Karpas-422 (cell line): ENCODE results near the gene RPS6KC1. TPM values are rescaled to one million over a fixed set of nuclear protein-coding genes. Genes with fewer than 3 reads are reported as not detected.
"Not testable (repeated sequence)": the region's sequence is repeated elsewhere in the genome, so short reads cannot be mapped to it uniquely, and the experiment has no call there.

Source experiments
- DNase-seq: peaks from one replicate; pipeline ENCODE4 v3.0.0-alpha.2; 2015
- H2AFZ ChIP-seq: fragments of 200-600 bp; sonication (generic); 2 replicates; pipeline ENCODE4 v1.6.1; 2014; ENCODE audit warnings: antibody characterized with exemption, low read length, mixed read lengths
- H3K27ac ChIP-seq: fragments of 200-600 bp; sonication (generic); 2 replicates; pipeline ENCODE4 v1.5.1; 2014; ENCODE audit warnings: mild to moderate bottlenecking, low read length, moderate library complexity
- H3K27me3 ChIP-seq: fragments of 200-600 bp; sonication (generic); 2 replicates; pipeline ENCODE4 v1.6.1; 2014; ENCODE audit warnings: low read length, mixed read lengths
- H3K36me3 ChIP-seq: fragments of 200-600 bp; sonication (generic); 2 replicates; pipeline ENCODE4 v1.6.1; 2014; ENCODE audit warnings: low read length, mixed read lengths; ENCODE audit not compliant: insufficient read depth
- H3K4me1 ChIP-seq: fragments of 200-600 bp; sonication (generic); 2 replicates; pipeline ENCODE4 v1.6.1; 2014; ENCODE audit warnings: mild to moderate bottlenecking, low read length, mixed read lengths
- H3K4me2 ChIP-seq: fragments of 200-600 bp; sonication (generic); 2 replicates; pipeline ENCODE4 v1.6.1; 2014; ENCODE audit warnings: low read length, low read depth, mild to moderate bottlenecking; ENCODE audit not compliant: poor library complexity, severe bottlenecking
- H3K4me3 ChIP-seq: fragments of 200-600 bp; sonication (generic); 2 replicates; pipeline ENCODE4 v1.5.1; 2014; ENCODE audit warnings: mild to moderate bottlenecking, antibody characterized with exemption, low read length, mixed read lengths
- H3K79me2 ChIP-seq: fragments of 200-600 bp; sonication (generic); 2 replicates; pipeline ENCODE4 v1.6.1; 2014; ENCODE audit warnings: mild to moderate bottlenecking, low read length, mixed read lengths
- H3K9ac ChIP-seq: fragments of 200-600 bp; sonication (generic); 2 replicates; pipeline ENCODE4 v1.6.0; 2014; ENCODE audit warnings: low read length
- H3K9me2 ChIP-seq: fragments of 200-600 bp; sonication (generic), shearing (Covaris generic); replicated peaks from 2 replicates; pipeline ENCODE4 v1.6.0; 2014; ENCODE audit warnings: mild to moderate bottlenecking, low read length, moderate library complexity; ENCODE audit not compliant: insufficient read depth
- H3K9me3 ChIP-seq: fragments of 300-700, 200-600 bp; sonication (generic); 2 replicates; pipeline ENCODE4 v1.6.1; 2014; ENCODE audit warnings: low read length, mixed read lengths
- H4K20me1 ChIP-seq: fragments of 200-600 bp; sonication (generic); 2 replicates; pipeline ENCODE4 v1.6.1; 2014; ENCODE audit warnings: mild to moderate bottlenecking, antibody characterized with exemption, low read length, low read depth; ENCODE audit not compliant: insufficient read depth
- total RNA-seq: library from RNA; depleted of rRNA; stranded (reverse); fragments of >200 nt; shearing (Covaris generic); gene quantifications from 2 replicates; pipeline ENCODE4 v1.2.3, GENCODE V29; 2014; ENCODE audit warnings: low replicate concordance

The RPS6KC1 gene
- total RNA-seq, 1 experiment from 2014 or later: 13.2 TPM

DNA sequence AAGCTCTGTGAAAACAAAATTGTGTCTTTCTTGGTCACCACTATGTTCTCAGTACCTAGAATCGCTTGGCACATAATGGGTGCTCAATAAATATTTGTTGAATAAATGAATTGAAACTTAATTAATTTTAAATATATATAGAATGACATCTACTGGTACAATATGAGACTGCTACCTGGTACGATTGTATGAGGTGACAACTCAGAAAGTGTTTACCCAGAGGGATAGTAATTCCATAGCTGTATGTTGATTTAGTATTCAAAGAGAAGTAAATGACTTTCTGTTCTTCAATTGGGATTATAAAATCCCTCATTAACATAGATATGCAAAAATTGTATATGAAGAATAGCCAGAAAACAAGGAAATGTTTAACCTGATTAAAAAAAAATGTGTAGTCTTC, 128.7 kb downstream of the RPS6KC1 start:
- no peak overlapping the region for H3K4me2 ChIP-seq
- no peaks in the 10 kb centered on the region for H3K79me2 ChIP-seq
- no peak overlapping the region for H3K4me3 ChIP-seq
- no peaks in the 10 kb centered on the region for H3K27me3 ChIP-seq
- no peak overlapping the region for H3K27ac ChIP-seq
- H3K9me2 ChIP-seq: no peaks in the 10 kb centered on the region
- no peaks in the 10 kb centered on the region for H3K36me3 ChIP-seq
- H3K9me3 ChIP-seq: no peaks in the 10 kb centered on the region
- no peak overlapping the region for H3K9ac ChIP-seq
- no peak for DNase-seq
- no peak overlapping the region for H2AFZ ChIP-seq
- no peaks in the 10 kb centered on the region for H3K4me1 ChIP-seq
- H4K20me1 ChIP-seq: no peaks in the 10 kb centered on the region

DNA sequence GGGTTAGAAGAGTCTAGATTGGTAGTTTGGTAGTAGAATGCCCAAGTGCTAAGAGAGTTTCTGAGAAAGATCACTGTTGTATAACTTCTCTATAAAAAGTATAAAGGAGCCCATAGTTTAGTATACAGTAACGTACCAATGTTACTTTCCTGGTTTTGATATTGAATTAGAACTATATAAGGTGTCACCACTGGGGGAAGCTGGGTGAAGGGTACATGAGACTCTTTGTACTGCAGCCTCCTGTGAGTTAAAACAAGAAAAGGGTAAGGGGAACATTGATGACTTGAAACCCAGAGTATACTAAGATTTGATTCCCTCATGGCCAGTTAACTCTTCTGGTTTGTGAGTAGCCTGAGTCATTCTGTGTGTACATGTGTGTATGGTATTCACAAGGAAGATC, 129.8 kb downstream of the RPS6KC1 start:
- H3K27ac ChIP-seq: no peak overlapping the region
- H3K79me2 ChIP-seq: no peaks in the 10 kb centered on the region
- no peaks in the 10 kb centered on the region for H4K20me1 ChIP-seq
- no peak overlapping the region for H3K4me3 ChIP-seq
- H3K4me1 ChIP-seq: no peaks in the 10 kb centered on the region
- H3K9me2 ChIP-seq: no peaks in the 10 kb centered on the region
- no peak for DNase-seq
- H3K36me3 ChIP-seq: no peaks in the 10 kb centered on the region
- H3K9ac ChIP-seq: no peak overlapping the region
- H3K27me3 ChIP-seq: no peaks in the 10 kb centered on the region
- no peaks in the 10 kb centered on the region for H3K9me3 ChIP-seq
- H2AFZ ChIP-seq: no peak overlapping the region
- no peak overlapping the region for H3K4me2 ChIP-seq

DNA sequence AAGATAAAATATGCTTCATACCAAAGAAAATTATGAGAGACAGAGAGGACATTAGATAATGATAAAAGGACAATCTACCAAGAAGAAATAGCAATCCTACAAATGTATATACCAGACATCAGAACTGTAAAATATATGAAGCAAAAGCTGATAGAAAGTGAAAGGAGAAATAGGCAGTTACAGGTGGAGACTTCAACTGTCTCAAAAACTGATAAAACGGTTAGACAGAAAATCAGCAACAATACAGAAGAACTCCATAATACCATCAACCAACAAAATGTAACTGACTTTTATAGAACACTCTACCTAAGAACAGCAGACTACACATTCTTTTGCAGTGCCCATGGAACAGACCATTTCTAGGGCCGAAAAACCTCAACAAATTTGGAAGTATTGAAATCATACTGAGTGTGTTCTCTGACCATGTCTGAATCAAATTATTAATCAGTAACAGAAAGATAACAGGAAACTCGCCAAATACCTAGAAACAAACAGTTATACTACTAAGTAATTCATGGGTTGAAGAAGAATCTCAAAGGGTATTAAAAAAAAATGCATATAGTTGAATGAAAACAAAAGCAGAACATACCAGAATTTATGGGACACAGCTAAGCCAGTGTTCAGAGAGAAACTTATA, 132.1 kb downstream of the RPS6KC1 start:
- H3K9ac ChIP-seq: no peak overlapping the region
- no peaks in the 10 kb centered on the region for H3K4me1 ChIP-seq

GRCh38 chr1:213186168-213186567, 135.1 kb downstream of the RPS6KC1 start:
- Histone ChIP-seq H2AFZ (no peak overlapping the region), H3K9me3 (peaks cover 4% of the 10 kb centered on the region), H3K27ac (no peak overlapping the region), H3K27me3 (no peaks in the 10 kb centered on the region), H3K4me1 (no peaks in the 10 kb centered on the region), H3K4me2 (no peak overlapping the region), H3K4me3 (no peak overlapping the region), H3K9me2 (no peaks in the 10 kb centered on the region), H3K36me3 (no peaks in the 10 kb centered on the region), H3K9ac (no peak overlapping the region), H4K20me1 (no peaks in the 10 kb centered on the region), H3K79me2 (no peaks in the 10 kb centered on the region)
- DNase-seq: no peak

More for the DNA sequence above, 132.1 kb downstream of the RPS6KC1 start:
- Histone ChIP-seq H3K36me3 (no peaks in the 10 kb centered on the region), H3K27ac (no peak overlapping the region), H3K4me3 (no peak overlapping the region), H3K4me2 (no peak overlapping the region), H3K9me3 (peaks cover 4% of the 10 kb centered on the region; the same call in 1 of the 2 replicates), H3K79me2 (no peaks in the 10 kb centered on the region), H3K9me2 (no peaks in the 10 kb centered on the region), H4K20me1 (no peaks in the 10 kb centered on the region), H3K27me3 (no peaks in the 10 kb centered on the region), H2AFZ (no peak overlapping the region)
- no peak for DNase-seq

DNA sequence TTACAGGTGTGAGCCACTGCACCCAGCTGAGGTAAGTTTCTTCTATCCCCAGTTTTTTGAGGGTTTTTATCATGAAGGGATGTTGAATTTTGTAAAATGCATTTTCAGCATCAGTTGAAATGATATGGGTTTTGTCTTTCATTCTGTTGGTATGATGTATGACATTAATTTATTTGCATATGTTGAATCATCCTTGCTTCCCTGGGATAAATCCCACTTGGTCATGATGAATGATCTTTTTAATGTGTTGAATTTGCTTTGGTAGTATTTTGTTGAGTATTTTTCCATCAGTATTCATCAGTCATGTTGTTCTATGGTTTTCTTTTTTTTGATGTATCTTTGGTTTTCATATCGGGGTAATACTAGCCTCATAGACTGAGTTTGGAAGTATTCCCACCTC, 141.0 kb downstream of the RPS6KC1 start:
- no peak for DNase-seq
- Histone ChIP-seq H3K79me2 (no peaks in the 10 kb centered on the region; the same call in 1 of the 2 replicates), H3K9me3 (no peaks in the 10 kb centered on the region; the same call in 1 of the 2 replicates), H3K27me3 (no peaks in the 10 kb centered on the region), H3K9ac (no peak overlapping the region), H4K20me1 (no peaks in the 10 kb centered on the region), H3K4me1 (no peaks in the 10 kb centered on the region), H2AFZ (no peak overlapping the region), H3K4me3 (no peak overlapping the region), H3K4me2 (no peak overlapping the region), H3K27ac (no peak overlapping the region), H3K9me2 (no peaks in the 10 kb centered on the region), H3K36me3 (no peaks in the 10 kb centered on the region)

- Histone ChIP-seq H3K27me3 (no peaks in the 10 kb centered on the region), H3K4me2 (no peak overlapping the region)
Observed at GRCh38 chr1:213194383-213194782, 143.3 kb downstream of the RPS6KC1 start.

DNA sequence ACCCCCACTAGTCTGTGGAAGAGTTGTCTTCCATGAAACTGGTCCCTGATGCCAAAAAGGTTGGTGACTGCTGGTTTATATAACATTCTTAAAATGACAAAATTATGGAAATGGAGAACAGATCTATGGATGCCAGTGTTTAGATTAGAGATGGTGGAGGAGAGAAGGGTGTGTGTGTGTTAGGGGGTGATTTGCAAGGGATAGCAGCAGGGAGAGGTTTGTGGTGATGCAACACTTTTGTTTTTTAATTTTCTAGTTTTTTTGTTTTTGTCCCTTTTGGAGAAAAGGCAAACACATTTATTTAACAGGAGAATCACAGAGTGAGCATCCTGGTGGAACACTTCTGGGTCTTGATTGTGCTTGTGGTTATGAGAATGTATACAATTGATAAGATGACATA, 143.8 kb downstream of the RPS6KC1 start:
- Histone ChIP-seq H3K4me3 (no peak overlapping the region), H2AFZ (no peak overlapping the region), H3K9me2 (no peaks in the 10 kb centered on the region)

More at GRCh38 chr1:213194383-213194782, 143.3 kb downstream of the RPS6KC1 start:
- Histone ChIP-seq H3K9me2 (no peaks in the 10 kb centered on the region), H3K79me2 (no peaks in the 10 kb centered on the region; the same call in 1 of the 2 replicates), H3K27ac (no peak overlapping the region), H3K4me3 (no peak overlapping the region), H3K9me3 (no peaks in the 10 kb centered on the region; the same call in 1 of the 2 replicates), H3K4me1 (no peaks in the 10 kb centered on the region), H3K36me3 (no peaks in the 10 kb centered on the region), H2AFZ (no peak overlapping the region), H3K9ac (no peak overlapping the region), H4K20me1 (no peaks in the 10 kb centered on the region)
- DNase-seq: no peak

GRCh38 chr1:213196328-213197054, 145.4 kb downstream of the RPS6KC1 start:
- H3K27ac ChIP-seq, H3K4me3 ChIP-seq, H3K27me3 ChIP-seq, H3K4me2 ChIP-seq, H3K4me1 ChIP-seq, H3K36me3 ChIP-seq, H3K9ac ChIP-seq, H3K9me2 ChIP-seq, DNase-seq, H3K79me2 ChIP-seq, H4K20me1 ChIP-seq, H2AFZ ChIP-seq, H3K9me3 ChIP-seq: not testable (repeated sequence)

More for the DNA sequence above, 143.8 kb downstream of the RPS6KC1 start:
- Histone ChIP-seq H3K27me3 (no peaks in the 10 kb centered on the region), H3K27ac (no peak overlapping the region), H3K4me2 (no peak overlapping the region), H3K9ac (no peak overlapping the region), H3K9me3 (no peaks in the 10 kb centered on the region; the same call in 1 of the 2 replicates), H3K79me2 (no peaks in the 10 kb centered on the region; the same call in 1 of the 2 replicates), H4K20me1 (no peaks in the 10 kb centered on the region), H3K4me1 (no peaks in the 10 kb centered on the region), H3K36me3 (no peaks in the 10 kb centered on the region)
- no peak for DNase-seq
